ENCODE results near the gene SMCO2.

The SMCO2 gene

DNA sequence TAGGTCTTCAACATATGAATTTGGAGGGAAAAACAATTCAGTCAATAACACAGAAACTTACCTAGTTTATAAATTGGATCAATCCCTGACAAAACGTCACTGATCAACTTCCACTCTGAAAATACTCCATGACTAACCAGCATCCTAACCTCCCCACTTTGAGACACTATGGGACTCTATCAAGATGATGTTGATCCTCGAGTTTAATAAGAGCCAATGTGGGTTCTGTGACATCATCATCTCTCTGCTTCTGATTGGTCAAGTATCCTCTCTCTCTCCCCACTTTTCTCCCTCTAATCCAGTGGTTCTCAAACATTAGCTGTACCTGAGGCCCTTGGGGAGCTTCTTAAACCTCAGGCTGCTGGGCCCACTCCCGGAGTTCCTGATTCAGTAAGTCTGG lies at the start of gene SMCO2:
Gene SMCO2, plus strand, starts transcription at position 301 of the 400 bp plus-strand sequence. CDS start 23,896 bp downstream, outside the sequence.
- no peak for DNase-seq

DNA sequence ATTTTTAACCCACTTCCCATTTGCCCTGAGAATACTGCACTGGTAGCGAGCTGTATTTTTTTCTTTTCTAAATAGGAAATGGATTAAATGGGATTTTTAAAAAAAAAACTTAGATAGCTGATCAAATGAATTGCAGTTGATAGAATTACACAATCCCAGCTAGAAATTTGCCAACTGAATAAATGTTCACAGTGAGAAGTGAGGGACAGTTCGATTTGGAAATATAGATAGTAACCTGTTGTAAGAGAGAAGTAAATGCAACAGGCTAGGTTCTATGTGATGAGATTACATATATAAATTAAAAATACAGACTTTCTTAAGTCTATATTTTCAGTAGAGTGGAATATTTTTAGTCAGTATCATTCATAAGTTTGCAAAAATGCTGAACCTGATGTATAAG lies 48.1 kb upstream of the SMCO2 start:
- DNase-seq, result no peak

DNA sequence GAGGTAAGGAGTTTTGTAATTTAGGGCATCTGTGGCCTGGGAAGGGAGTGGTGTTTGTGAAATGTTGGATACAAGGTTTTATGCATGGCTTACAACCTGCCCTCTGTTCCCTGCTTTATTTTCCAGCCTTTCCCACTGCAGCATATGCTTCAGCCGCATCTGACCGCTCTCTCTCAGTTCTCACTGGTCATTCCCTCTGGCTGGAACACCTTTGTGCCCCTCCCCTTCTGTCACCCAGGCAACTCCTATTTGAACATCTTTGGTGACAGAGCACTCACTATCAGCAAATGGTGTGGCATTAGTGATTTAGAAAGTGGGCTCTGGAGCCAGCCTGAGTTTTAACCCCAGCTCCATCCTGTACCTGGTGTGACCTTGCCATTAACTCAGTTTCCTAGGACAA lies 47.5 kb upstream of the SMCO2 start:
- DNase-seq, result no peak

DNA sequence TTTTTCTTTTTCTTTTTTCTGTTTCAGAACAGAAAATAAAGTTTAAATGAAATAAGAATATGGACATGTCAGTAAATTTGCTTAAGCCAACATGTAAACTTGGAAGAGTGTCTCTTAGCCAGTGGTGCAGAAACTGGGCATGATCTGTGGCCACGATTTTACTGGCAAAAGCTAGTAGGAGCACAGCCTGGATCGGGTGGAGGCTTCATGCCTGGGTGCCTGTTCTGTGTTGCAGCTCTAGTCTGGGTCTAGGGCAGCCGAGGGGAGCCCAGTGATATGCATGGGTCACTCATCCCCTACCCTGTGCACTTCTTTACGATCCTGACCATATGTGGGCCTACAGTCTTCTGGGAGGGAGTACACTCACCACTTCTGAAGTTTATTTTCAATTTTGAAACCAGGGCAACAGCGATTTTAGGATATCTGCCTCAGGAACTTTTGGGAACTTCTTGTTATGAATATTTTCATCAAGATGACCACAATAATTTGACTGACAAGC lies 45.6 kb upstream of the SMCO2 start:
- DNase-seq, result no peak

DNA sequence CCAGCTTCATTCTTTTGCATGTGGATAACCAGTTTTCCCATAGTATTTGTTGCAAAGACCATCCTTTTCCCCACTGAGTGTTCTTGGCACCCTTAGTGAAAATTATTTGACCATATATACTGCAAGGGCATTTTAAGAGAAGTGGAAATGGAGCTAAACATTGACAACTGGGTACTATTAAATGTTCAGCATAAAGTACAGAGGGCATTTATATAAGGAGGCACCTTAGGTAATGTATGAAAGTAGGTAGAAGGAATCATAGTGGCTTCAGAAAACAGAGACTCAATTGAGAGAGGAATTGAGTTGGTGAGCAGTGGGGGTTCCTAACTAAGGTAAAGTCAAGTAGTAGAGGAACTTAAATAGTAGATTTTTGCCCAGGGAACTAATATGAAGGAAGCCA lies 34.5 kb upstream of the SMCO2 start:
- DNase-seq, result no peak

DNA sequence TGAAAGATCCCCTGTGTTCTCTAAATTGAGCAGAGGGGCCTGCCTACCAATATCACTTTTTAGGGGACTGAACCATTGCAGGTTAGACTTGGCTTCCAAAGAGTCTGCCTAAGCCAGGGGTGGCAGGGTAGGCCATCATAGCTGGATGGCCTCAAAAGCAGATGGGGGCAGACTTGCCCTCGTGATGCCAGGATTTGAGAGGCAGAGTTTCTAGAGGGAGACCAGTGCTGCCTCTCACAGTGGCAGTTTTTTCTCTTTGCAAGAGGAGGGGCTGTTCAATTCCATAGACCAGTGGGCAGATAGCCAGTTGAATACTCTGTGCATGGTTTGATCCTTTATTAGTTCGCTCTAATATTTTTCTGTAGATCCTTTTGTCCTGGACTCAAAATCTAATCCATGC lies 23.8 kb upstream of the SMCO2 start:
- no peak for DNase-seq

DNA sequence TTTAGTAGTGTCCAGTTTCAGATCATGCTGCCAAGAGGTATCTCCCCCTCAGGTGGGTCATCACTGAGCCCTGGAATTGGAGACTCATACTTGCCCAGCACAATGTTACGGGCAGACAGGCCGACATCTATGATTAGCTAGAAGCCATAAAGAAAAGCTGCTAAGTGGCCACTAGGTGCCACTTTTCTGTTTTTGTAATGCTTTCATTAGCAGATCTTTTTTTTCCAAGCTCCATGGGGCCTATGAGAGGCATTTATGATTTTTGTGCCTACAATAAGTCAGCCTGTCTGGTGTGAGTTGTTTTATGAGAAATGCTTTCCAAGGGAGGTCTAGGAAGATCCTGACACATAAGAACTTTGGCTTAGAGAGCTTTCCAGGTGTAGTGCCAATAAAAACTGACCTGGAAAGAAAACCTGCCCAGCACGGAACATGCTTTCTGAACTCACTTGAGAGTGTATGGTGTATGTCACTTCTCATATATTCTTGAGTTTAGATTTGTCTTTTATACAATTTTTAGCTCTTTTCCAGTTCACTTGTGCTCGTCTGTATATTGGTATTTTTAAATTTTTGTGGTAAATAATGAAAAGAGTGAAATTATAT lies 21.8 kb upstream of the SMCO2 start:
- DNase-seq, result no peak

DNA sequence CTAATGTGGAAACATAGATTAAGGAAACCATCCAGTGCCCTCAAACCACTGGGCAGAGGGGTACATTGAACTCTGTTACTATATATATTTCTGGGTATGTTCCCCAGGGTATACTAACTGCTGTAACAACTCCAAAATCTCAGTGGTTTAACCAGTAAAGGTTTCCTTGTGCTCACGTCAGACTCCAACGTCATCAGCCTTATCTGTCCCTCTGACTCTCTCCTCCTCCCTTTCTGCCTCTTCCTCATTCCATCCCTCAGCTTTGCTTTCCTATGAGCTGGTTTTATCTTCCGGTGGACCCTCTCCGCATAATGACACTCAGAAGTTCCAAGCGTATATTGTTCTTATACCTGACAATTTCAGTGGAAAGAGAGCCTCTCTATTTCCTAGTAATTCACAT lies 21.2 kb upstream of the SMCO2 start:
- DNase-seq, result no peak

DNA sequence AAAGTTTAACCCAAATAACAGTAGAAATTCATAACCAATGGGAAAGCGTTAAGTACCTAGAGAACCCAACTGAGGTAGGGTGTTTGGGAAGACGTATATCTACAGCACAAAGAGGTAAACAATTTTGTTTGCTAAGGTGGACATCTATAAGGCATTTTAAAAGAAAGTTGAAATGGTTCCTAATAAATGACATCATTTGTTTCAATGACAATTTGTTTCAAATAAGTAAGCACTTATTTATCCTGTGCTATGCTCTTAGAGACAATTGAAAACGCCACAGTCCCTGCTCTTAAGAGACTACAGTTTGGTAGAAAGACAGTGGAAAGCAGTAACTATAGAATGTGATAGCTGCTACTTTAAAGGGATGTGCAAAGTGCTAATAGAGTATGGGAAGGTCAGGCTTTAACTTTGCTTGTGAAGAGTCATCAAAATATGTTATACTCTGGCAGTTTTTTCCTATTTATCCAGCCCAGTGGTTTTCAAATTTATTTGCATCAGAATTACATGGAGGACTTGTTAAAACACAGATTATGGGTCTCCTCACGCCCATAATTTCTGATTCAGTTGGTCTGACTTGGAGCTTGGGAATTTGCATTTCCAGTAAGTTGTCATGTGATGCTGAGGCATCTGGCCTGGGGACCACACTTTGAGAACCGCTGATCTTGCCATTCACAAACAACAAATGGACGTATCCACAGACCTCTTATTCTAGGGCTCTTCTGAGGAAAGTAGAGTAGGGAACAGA lies 19.6 kb upstream of the SMCO2 start:
- DNase-seq, result no peak

DNA sequence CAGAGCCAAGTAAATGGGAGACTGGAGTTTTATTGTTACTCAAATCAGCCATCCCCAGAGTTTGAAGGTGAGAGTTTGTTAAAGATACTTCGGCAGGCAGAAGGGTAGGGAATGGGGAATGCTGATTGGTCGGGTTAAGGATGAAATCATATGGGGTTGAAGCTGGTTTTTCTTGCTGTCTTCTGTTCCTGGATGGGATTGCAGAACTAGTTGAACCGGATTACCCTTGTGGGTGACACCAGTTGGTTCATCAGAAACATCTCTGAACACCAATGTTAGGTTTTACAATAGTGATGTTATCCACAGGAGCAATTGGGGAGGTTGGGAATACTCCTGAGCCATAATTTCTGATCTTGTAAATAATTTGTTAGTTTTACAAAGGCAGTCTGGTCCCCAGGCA lies 18.7 kb upstream of the SMCO2 start:
- no peak for DNase-seq

DNA sequence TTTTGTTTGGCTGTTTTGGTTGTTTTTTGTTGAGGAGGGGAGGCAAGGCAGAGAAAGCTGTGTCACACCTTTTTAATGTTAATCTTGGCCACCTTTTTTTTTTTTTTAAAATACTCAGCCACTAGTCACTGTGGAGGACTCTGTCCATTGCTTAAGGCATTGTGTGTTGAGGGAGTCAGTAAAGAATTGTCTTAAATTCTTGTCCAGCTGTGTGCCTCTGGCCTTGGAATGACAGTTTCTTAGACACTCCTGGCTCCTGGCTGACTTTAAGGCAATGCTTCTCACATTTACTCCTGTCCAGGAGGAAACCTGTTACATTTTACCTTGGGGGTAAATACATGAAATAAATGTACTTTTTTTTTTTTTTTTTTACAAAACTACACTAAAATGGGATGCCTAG lies 18.1 kb upstream of the SMCO2 start:
- DNase-seq, result no peak

DNA sequence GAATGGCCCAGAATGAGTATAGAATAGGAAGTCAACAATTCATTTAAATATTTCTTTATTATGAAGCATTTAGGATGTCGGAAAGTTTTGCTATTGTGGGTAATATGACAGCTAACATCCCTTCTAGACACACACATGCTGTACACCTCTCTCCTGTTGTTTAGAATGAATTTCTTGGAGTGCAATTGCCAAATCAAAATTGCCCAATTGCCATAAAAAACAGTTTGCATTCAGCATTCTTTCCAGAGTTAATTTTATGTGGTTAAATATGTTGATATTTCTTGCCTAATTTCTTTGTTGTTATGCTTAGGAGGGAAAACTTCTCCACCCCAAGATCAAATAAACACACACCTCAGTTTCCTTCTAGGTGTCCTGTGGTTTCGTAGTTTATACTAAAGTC lies 16.9 kb upstream of the SMCO2 start:
- DNase-seq, result no peak

DNA sequence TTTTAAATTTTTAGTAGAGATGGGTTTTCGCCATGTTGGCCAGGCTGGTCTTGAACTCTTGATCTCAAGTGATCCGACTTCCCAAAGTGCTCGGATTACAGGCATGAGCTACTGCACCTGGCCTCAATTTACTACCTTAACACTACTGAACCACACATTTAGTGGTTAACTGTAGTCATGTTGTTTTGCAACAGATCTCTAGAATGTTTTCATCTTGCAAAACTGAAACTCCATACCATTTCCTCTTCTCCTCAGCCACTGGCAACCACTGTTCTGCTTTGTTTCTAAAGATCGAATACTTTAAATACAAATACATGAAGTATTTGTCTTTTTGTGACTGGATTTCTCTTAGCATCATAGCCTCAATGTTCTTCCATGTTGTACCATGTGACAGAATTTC lies 15.4 kb upstream of the SMCO2 start:
- DNase-seq, result no peak

DNA sequence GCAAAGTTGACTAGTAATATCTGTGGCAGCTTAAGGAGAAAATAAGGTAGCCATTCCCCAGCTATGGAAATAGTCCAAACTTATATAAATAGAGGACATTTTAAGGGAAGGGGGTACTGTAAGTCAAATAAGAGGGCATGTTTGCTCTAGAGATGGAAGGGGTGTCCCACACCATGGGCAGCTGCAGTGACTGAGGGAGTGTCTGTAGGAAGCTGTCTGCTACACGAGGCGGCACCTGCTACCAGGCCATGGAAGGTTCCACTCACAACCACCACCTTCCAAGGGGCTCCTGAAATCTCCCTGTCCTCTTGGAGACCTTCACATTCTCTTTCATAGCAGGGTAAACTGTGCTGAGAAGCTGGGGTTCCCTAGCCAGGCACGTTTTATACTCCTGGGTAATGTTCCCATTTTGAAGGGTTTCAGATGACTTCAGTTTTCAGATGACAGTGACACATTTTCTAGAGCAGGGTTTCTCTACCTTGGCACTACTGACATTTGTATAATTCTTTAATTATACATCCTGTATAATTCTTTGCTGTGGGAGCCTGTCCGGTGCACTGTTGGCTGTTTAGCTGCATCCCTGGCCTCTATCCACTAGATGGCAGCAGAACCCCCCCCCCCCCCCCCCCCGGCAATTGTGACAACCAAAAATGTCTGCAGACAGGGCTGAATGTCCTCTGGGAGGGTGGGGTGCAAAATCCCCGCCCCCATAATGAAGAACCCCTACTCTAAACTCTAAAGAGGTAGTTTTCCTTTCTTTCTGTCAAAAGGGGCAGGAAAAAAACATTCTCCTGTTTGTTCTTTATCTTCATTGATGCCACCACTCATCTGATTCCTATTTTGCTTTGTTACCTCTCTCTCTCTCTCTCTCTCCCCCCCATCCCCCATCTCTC lies 11.6 kb upstream of the SMCO2 start:
- no peak for DNase-seq

DNA sequence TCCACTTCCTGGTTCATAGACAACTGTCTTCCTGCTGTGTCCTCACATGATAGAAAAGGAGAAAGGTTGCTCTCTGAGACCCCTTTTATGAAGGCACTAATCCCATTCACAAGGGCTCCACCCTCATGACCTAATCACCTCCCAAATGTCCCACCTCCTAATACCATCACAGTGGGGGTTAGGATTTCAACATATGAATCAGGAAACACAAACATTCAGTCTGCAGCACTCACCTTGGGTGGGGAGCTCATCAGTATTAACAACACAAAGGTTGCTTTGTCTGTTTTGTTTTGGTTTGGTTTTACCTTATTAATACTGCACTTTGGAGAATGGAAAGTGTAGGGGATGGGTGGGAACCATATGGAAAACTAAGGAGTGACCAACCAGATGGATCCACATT lies 10.5 kb upstream of the SMCO2 start:
- DNase-seq, result no peak

DNA sequence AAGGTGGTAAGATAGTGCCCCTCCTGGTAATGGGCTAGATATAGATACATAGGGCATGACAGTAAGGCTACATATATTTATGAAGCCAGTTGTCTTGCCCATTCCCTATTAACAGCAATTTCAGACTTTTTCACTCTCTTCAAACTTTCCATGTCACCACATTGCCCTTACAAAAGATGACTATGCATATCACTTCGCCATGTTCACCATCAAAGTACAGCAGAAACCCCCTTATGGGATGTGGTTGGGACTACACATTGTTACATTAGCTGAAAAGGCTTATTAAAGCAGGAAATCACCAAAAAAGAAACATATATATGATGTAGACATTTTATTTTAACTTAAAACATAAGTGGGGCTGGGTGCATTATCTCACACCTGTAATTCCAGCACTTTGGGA lies 9.8 kb upstream of the SMCO2 start:
- DNase-seq, result no peak

DNA sequence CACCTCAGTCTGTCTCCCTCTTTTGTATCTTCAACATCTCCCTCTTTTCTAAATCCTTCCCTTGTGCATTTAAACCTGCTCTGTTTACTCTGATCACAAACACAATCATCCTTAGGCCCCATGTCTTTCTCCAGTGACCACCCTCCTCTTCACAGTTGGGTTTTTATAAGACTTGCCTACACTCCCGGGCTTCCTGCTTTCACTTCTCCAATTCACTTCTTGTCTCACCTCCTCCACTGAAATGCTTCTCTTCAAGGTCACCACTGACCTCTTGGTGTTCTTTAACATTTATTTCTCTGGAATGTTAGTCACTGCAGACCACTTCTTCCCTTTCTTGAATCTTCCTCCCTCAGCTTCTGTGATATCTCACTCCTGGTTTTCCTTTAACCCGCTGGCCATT lies 8.7 kb upstream of the SMCO2 start:
- no peak for DNase-seq

DNA sequence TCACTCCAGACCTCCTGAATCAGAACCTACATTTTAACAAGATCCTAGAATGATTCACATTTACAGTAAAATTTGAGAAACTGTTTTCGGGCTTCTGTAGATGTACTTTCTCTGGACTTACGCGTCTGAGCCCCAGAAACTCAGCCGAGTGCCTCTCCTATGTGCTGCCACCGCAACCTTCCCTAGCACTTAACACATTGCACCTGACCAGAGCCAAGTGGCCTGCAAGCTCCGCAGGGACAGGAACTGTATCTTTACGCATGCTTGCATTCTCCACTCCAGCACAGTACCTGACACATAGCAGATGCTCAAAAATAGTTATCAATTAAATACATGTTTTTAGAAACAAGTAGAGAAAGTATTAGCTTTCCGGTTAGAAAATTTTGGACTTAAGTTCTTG lies 1.2 kb downstream of the SMCO2 start:
- no peak for DNase-seq

DNA sequence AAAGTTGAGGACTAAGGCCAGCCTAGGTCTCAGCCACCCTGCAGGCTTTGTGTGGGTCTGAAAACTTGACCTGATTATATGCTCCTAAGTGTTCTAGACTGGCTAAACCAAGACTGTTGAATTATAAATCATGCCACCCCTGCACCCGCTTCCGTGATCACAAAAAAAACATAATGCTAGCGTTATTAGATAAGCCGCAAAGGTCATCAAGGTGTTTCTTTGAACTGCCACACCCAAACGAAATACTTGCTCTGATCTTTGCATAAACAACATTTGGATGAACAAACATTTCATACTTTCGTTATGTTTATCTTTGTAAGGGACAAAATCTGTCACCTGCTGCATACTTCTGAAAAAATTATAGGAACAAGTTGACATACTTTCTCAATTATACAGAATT lies 2.5 kb downstream of the SMCO2 start:
- DNase-seq, result no peak

DNA sequence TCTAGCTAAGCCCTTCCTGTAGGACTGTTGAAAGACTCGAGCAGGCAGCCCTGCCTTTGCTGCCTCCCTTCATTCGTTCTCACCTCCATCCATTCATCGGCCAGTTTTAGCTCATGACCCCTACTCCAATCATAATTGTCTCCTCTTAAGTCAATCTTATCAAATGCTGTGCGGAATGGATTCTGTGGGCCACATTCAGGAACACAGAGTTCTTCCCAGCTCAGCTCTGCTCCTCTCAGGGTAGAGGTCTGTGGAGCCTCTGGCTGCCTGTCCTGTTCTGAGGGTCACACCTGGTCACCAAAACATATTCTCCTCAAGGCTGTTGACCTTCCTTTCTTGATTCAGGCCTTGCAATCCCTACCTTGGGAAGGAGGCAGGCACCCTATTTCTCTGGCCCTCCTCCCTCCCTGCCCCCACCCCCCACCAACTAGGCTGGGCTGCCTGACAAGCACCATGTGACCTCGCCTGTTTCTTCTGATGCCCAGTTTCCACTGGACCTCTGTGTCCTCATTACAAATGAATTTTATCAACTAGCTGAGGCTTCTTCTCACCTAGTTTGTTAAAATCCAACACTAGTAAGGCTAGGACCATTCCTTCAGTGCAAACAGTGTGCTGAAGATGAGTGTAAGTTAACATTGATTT lies 3.5 kb downstream of the SMCO2 start:
- no peak for DNase-seq

DNA sequence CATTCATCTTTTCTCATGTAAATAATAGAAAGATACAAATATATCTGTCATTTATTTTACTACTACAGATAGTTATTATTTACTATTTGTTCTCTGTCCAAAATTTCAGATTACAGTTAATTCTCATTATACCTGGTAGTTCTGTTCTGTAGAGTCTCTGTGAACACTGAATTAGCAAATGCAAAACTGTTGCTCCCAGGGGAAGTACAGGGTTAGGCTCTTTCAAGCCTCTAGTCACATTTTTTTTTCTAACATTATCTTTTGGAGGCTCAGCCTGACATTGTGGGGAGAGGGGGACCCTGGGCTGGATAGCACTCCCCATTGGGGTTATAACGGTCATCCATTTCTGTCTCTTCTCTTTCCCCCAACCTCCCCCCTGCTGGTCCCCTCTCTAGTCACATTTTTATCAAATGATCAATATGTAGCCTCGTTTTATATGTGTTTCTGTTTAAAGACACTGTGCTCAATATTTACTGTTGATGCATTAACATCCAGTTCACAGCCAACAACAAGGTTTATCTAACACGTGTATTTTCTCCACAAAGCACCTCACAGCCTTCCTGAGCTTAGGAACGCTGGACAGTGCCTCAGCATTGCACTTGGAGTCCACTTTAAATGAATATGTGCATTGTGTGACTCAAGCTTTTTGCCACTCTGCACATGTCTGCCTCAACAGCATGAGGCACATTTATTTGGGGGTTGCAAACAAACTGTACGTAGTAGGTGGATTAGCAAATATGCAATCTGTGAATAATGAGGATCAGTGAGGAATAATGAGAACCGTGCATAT lies 4.7 kb downstream of the SMCO2 start:
- no peak for DNase-seq

DNA sequence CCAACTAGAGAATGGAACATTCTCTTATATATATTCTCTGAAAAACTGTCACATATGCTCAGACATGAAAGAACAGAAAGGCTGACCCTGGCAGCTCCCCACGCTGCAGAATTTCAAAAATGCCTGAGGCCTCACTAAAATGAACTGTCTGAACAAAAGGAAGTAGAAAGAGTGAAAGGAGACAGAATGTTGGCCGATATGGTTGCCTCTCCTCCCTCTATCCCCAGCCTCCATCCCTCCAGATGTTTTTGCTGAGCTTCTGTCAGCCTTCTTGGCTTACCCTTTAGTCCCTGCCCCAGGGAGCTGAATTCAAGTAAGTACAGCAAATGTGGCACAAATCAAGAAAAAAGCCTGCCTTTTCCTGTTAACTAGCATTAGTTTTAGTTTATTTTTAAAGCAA lies 6.9 kb downstream of the SMCO2 start:
- DNase-seq, result no peak
